Stimulated activated memory B cell treated with anti-CD40 and anti-IgM and Interleukin-4, amounts not matched to agents 10 μg/mL and 1 μg/mL and 100 μg/mL, for 72 hours (primary cell): ENCODE results near the gene SERGEF.
"Not testable (repeated sequence)": the region's sequence is repeated elsewhere in the genome, so short reads cannot be mapped to it uniquely, and the experiment has no call there.

Experiments
- ATAC-seq: fragments of 150-1000 bp; cut with Tn5 transposase; 2 replicates; pipeline ENCODE4 v1.10.0; 2021
- H3K27ac Mint-ChIP-seq: one replicate; pipeline ENCODE4 v1.8.0; 2022; ENCODE audit warnings: mild to moderate bottlenecking, mixed read lengths
- H3K27me3 Mint-ChIP-seq: one replicate; pipeline ENCODE4 v1.8.0; 2022; ENCODE audit warnings: mixed read lengths
- H3K36me3 Mint-ChIP-seq: one replicate; pipeline ENCODE4 v1.8.0; 2022; ENCODE audit warnings: mixed read lengths
- H3K4me1 Mint-ChIP-seq: one replicate; pipeline ENCODE4 v1.8.0; 2022; ENCODE audit warnings: mixed read lengths
- H3K4me3 Mint-ChIP-seq: one replicate; pipeline ENCODE4 v1.8.0; 2022; ENCODE audit warnings: mild to moderate bottlenecking, moderate library complexity, mixed read lengths
- H3K9me3 Mint-ChIP-seq: one replicate; pipeline ENCODE4 v1.8.0; 2022; ENCODE audit warnings: mixed read lengths

SERGEF gene

DNA sequence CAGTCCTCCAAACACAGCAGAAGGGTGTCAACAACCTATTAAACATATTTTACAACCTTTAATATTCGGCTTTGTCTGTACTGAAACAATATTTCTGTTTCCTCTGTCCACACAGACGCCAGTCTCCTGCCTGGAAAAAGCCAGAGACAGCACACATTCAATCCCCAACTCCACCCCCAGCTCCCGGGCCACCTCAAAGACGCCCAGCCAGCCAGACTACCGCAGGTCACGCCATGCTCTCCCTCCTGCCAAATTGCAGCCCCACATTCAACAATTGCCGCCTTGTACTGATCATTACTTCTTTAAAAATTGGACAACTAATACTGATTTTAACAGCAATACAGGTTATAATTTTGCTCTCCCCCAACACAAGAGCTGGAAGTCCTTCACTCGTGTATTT lies 1.2 kb downstream of the SERGEF start:
- peaks cover 41% of the 10 kb centered on the region for H3K4me1 Mint-ChIP-seq
- ATAC-seq, result no peak
- peaks cover 2% of the 10 kb centered on the region for H3K36me3 Mint-ChIP-seq
- H3K27ac Mint-ChIP-seq, result peak overlapping the region; percentile 90
- H3K27me3 Mint-ChIP-seq, result no peaks in the 10 kb centered on the region
- H3K9me3 Mint-ChIP-seq, result no peaks in the 10 kb centered on the region
- H3K4me3 Mint-ChIP-seq, result peak overlapping the region; percentile 99

DNA sequence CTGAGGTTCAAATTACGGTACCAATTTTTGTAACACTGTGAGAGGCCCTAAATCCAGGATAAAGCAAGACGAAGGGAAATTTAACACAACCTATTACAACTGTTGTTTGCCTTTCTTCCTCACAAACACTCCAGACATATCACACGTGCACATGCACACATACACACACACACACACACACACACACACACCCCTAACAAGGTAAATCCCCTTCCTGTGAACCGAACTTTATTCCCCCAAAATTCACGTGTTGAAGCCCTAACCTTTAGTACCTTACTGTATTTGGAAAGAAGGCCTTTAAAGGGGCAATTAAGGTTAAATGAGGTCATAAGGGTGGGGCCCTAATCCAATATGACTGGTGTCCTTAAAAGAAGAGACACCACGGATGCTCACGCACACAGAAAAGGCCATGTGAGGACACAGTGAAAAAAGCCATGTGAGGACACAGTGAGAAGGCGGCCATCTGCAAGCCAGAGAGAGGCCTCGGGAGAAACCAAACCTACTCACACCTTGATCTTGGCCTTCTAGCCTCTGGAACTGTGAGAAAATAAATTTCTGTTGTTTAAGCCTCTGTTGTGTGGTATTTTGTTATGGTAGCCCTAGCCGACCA lies 1.8 kb downstream of the SERGEF start:
- peaks cover 41% of the 10 kb centered on the region for H3K4me1 Mint-ChIP-seq
- H3K36me3 Mint-ChIP-seq, result peaks cover 8% of the 10 kb centered on the region
- H3K27ac Mint-ChIP-seq, result peak overlapping the region; percentile 90
- H3K27me3 Mint-ChIP-seq, result no peaks in the 10 kb centered on the region
- H3K4me3 Mint-ChIP-seq, result no peak overlapping the region
- no peak for ATAC-seq
- H3K9me3 Mint-ChIP-seq, result no peaks in the 10 kb centered on the region

DNA sequence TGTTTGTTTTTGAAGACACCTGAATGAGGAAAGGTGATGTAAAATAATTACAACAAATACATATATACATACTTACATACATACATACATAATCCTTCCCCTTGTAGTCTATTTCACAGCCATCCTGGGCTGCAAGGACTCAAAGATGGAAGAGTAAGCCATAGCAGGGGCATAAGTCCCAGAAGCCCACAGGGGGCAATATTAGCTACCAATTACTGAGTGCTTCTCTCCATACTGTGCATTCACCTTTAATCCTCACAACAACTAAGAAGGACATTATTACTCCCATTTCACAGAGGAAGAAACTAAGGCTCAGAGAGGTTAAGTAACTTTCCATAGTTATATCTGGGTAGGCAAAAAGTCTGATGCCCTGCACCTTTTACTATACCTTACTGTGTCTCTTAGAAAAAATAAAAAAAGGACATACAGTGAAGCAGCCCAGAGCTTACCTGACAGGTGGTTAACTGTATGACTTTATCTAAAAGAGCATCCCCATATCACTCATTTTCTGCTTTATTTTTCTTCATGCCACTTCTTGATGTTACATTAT lies 2.7 kb downstream of the SERGEF start:
- ATAC-seq, result no peak
- H3K36me3 Mint-ChIP-seq, result peaks cover 17% of the 10 kb centered on the region
- H3K4me3 Mint-ChIP-seq, result no peak overlapping the region
- no peak overlapping the region for H3K27ac Mint-ChIP-seq
- H3K4me1 Mint-ChIP-seq, result peaks cover 40% of the 10 kb centered on the region
- no peaks in the 10 kb centered on the region for H3K27me3 Mint-ChIP-seq
- no peaks in the 10 kb centered on the region for H3K9me3 Mint-ChIP-seq

DNA sequence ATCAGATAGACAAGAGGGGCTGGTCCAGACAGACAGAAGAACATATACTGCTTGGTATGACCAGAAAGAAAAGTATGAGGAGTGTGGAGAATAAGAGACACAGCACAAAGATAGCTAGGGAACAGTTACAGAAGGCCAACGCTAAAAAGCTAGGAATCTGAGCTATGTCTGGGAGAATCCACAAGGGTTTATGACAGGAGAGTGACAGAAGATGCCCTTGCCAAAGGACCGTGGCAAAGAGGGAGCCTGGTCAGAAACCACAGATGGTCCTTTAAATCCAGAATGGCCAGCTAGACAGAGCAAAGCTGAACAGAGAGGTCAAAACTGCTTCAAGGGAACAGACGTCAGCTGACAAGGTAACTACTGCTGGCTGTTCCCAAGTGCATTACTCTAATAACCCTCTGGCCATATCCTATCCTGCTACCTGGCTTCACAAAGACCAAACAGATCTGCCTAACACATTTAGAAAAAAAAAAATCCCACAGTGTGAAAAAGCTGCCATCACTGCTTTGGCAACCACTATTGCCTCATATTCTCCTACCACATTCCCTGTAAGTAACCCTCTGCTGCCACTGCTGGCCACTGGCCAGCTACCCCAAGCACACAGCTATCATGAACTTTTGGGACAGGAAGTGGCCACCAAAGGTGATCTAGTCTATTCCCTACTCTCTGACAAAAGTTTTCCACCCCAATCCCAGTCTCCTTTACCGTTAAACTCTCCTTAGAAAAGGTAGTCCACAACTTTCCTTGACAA lies 7.3 kb downstream of the SERGEF start:
- no peak overlapping the region for H3K4me3 Mint-ChIP-seq
- peaks cover 4% of the 10 kb centered on the region for H3K4me1 Mint-ChIP-seq
- H3K27me3 Mint-ChIP-seq, result no peaks in the 10 kb centered on the region
- no peak for ATAC-seq
- H3K36me3 Mint-ChIP-seq, result peaks cover 47% of the 10 kb centered on the region
- peak overlapping the region; percentile 33 for H3K27ac Mint-ChIP-seq
- H3K9me3 Mint-ChIP-seq, result no peaks in the 10 kb centered on the region

DNA sequence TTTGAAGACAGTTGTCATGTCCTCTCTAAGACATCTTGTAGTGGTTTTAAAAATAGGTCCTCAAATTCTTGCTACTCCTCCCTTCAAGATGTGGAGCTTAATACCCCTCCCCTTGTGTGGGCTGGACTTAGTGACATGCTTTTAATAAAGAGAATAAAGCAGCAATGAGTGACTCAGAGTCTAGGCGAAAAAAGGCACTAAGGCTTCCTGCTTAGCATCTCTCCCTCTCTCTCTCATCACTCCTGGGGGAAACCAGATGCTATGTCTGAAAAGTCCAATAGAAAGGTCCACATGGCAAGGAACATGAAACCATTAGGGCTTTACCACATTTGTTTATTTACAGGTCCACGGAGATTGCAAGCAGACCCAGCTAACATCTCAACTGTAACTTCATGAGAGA lies 11.7 kb downstream of the SERGEF start:
- H3K27me3 Mint-ChIP-seq, result no peaks in the 10 kb centered on the region
- H3K9me3 Mint-ChIP-seq, result no peaks in the 10 kb centered on the region
- no peak overlapping the region for H3K4me3 Mint-ChIP-seq
- ATAC-seq, result no peak
- no peaks in the 10 kb centered on the region for H3K4me1 Mint-ChIP-seq
- H3K36me3 Mint-ChIP-seq, result peaks cover 71% of the 10 kb centered on the region
- no peak overlapping the region for H3K27ac Mint-ChIP-seq

DNA sequence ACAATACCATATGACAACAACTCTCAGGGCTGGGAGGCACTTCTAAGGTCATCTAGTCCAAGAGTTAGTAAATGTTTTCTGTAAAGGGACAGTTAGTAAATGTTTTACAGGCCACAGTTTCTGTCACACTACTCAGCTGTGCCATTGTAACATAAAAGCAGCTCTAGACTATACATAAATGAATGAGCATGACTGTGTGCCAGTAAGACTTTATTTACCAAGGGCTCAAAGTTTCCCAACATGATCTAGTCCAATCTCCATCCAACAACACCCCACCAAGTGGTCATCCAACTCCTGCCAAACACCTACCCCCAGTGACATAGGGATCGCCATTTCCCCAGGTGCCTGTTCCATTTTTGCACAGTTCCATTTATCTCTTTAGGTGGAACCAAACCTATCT lies 12.1 kb downstream of the SERGEF start:
- Mint-ChIP-seq H3K27ac (no peak overlapping the region), H3K36me3 (peaks cover 71% of the 10 kb centered on the region), H3K9me3 (no peaks in the 10 kb centered on the region)

DNA sequence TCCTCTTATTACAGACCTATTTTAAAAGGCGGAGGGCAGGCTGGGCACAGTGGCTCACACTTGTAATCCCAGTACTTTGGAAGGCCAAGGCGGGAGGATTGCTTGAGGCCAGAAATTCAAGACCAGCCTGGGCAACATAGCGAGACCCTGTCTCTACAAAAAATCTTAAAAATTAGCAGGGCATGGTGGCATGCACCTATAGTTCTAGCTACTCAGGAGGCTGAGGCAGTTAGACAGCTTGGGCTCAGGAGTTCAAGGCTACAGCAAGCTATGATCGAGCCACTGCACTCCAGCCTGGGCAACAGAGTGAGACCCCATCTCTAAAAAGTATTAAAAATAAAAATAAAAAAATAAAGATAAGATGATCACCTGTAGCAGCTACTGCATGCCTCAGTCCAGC lies 12.7 kb downstream of the SERGEF start:
- not testable (repeated sequence) for H3K27ac Mint-ChIP-seq, H3K9me3 Mint-ChIP-seq

More for the DNA sequence above, 12.1 kb downstream of the SERGEF start:
- Mint-ChIP-seq H3K4me3 (no peak overlapping the region), H3K27me3 (no peaks in the 10 kb centered on the region), H3K4me1 (no peaks in the 10 kb centered on the region)
- ATAC-seq, result no peak

DNA sequence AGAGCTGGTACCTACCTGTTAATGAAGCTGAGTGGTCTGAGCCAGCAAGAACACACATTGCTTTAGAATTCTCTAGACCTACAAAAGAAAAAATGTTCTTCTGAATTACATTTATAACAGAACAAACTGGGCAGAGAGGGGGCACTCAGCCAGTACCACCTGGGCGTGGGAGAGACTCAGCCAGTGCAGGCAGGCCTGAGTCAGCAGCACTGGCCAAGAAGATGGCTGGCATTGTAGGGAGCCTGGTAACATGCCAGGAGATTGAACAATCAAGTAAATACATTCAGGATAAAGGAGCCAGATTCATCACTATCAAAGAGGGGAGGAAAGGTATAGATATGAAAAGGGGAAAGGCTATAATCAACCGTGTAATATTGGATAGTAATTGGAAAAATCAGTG lies 19.9 kb downstream of the SERGEF start:
- no peak overlapping the region for H3K27ac Mint-ChIP-seq
- ATAC-seq, result no peak
- H3K4me3 Mint-ChIP-seq, result no peak overlapping the region
- no peaks in the 10 kb centered on the region for H3K9me3 Mint-ChIP-seq
- H3K36me3 Mint-ChIP-seq, result peaks cover 41% of the 10 kb centered on the region
- H3K27me3 Mint-ChIP-seq, result no peaks in the 10 kb centered on the region
- H3K4me1 Mint-ChIP-seq, result peaks cover 6% of the 10 kb centered on the region

More for the DNA sequence above, 12.7 kb downstream of the SERGEF start:
- H3K36me3 Mint-ChIP-seq, result peaks cover 71% of the 10 kb centered on the region
- H3K4me1 Mint-ChIP-seq, H3K27me3 Mint-ChIP-seq, H3K4me3 Mint-ChIP-seq, ATAC-seq: not testable (repeated sequence)

DNA sequence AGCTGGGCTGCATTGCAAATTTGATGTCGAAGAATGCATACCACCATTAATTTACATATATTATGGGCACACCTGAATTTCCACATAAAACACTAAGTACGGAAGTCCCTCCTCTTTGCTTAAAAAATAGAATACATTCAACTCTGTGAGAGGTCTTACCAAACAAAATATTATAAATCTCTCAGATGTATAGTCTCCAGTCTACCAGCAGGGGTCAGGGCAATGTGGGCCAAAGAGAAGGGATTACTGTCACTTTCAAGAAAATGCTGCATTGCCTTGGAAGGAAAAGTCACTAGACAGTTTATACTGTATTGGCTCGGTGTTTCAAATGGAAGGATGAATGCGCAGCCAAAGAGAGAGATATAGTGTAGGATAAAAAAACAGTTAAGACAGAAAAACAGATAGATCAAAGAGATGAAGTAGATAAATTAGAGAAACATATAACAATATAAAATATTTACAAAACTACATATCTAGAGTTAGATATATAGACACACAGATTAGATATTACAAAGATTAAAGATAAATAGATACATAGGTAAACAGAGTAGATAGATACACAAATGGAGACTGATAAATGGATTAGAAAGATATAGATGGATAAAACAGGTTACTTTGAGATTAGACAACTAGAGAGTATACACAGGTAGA lies 20.9 kb downstream of the SERGEF start:
- no peaks in the 10 kb centered on the region for H3K27me3 Mint-ChIP-seq
- H3K9me3 Mint-ChIP-seq, result no peaks in the 10 kb centered on the region
- ATAC-seq, result peak; percentile 39
- H3K27ac Mint-ChIP-seq, result no peak overlapping the region
- H3K4me1 Mint-ChIP-seq, result peaks cover 6% of the 10 kb centered on the region
- H3K36me3 Mint-ChIP-seq, result peaks cover 43% of the 10 kb centered on the region
- H3K4me3 Mint-ChIP-seq, result no peak overlapping the region

DNA sequence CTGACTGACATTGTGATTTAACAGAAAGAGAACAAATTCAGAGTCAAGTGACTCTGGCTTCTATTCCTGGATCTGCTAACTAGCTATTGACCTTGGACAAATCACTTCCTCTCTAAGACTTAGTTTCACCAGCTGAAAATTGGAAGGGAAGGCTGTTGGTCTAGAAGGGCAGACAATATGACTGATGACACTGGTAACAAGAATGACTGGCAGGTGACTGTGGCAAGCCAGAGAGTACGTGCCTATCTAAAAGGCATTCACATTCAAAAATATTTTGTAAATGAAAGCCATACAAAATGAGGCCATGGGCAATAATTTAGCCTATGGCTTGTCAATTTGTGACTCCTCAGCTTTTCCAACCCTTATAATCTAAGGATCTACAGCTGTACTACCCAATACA lies 23.5 kb downstream of the SERGEF start:
- no peaks in the 10 kb centered on the region for H3K9me3 Mint-ChIP-seq
- H3K4me1 Mint-ChIP-seq, result peaks cover 6% of the 10 kb centered on the region
- H3K36me3 Mint-ChIP-seq, result peaks cover 26% of the 10 kb centered on the region
- H3K27me3 Mint-ChIP-seq, result no peaks in the 10 kb centered on the region
- ATAC-seq, result no peak
- H3K27ac Mint-ChIP-seq, result no peak overlapping the region
- no peak overlapping the region for H3K4me3 Mint-ChIP-seq

DNA sequence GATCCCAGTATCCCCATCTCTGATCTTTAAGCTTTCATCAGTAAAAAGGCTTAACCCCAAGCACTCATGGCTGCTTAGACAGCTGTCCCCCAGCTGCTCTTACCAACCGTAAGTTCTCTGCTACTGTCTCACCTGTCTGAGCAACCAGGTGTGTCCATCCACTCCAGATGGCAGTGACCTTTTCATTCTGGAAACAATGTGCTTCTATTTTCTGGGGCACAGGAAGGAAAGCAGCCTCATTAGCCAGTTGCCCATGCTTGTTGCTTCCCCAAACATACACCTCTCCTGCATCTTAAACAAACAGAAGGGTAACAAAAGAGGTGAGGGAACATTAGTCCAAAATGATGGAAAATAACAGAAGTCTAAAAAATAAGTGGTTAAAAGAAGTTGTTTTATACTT lies 24.4 kb downstream of the SERGEF start:
- no peak overlapping the region for H3K27ac Mint-ChIP-seq
- H3K4me1 Mint-ChIP-seq, result peaks cover 6% of the 10 kb centered on the region
- H3K9me3 Mint-ChIP-seq, result no peaks in the 10 kb centered on the region
- ATAC-seq, result no peak
- peaks cover 35% of the 10 kb centered on the region for H3K36me3 Mint-ChIP-seq
- no peak overlapping the region for H3K4me3 Mint-ChIP-seq
- H3K27me3 Mint-ChIP-seq, result no peaks in the 10 kb centered on the region

DNA sequence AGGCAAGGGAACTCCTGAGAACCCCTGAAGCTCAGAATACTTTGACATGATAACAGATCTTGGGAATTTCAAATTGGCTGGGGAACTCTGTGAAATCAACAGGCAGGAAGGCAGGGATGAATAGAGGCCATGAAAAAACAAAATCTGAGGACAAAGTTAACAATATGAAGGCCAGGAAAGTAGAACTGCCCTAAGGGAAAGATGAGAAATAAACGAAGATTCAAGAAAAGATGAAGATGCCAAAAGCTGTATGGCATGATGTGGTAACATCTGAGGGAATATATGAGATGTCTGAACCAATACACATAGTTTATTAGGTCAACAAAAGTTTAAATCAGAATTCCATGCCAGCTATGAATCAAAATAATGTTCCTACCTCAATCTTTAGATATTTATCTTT lies 25.0 kb downstream of the SERGEF start:
- H3K27me3 Mint-ChIP-seq, result no peaks in the 10 kb centered on the region
- H3K36me3 Mint-ChIP-seq, result peaks cover 41% of the 10 kb centered on the region
- H3K27ac Mint-ChIP-seq, result no peak overlapping the region
- no peak for ATAC-seq
- H3K9me3 Mint-ChIP-seq, result no peaks in the 10 kb centered on the region
- no peak overlapping the region for H3K4me3 Mint-ChIP-seq
- peaks cover 6% of the 10 kb centered on the region for H3K4me1 Mint-ChIP-seq

DNA sequence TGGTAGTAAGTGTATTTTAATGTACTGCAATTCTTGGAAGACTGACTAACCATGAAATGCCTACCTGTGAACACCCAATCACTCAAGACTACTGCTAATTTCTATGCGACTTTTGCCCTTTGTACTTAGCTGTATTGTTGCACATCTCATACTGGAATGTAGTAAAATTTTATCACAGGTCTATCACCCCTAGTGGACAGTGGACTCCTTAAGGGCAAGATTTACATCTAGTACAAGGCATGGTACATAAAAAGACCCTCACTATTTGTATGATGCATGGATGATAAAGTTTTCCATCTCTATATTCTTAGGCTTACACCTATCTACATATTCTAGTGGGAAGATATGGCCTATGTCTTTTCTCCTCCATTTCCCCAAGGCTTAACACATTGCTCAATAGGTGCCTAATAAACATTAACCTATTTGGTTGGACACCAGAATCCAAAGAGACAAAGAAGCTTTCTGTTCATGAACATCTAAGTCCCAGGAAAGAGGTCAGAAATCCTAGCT lies 26.1 kb downstream of the SERGEF start:
- no peak overlapping the region for H3K27ac Mint-ChIP-seq
- H3K36me3 Mint-ChIP-seq, result peaks cover 38% of the 10 kb centered on the region
- no peaks in the 10 kb centered on the region for H3K9me3 Mint-ChIP-seq
- no peak overlapping the region for H3K4me3 Mint-ChIP-seq
- no peak for ATAC-seq
- no peaks in the 10 kb centered on the region for H3K27me3 Mint-ChIP-seq
- peaks cover 2% of the 10 kb centered on the region for H3K4me1 Mint-ChIP-seq

DNA sequence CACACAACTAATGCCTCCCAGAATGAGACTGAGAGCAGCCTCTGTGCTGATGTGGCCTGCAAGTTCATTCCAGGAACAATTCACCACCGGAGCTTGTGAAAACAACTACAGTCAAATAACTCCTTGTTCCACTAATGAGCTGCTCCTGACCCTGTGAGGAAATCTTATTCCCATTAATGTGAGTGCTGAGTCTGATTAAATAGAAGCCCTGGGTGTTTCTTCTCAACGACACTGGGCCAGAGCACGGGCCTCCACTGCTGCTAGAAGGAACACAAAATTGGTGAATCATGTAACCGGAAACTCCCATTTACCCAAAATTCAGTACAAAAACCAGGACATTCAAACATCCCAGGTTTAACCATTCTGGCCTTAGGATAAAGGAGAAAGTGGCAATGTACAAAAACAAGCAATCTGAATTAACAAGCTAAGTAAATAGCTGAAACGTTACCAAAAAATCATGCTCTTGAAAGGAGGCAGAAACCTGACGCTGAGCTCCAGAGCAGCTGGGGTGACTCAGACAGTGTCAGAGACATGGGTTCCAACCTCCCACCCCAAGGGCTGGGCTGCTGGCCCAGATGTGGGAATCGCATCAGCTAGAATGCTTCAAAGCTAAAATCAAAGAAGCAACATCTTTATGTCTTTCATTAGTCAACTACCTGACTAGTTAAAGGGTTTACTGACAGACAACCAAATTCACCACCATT lies 26.7 kb downstream of the SERGEF start:
- no peaks in the 10 kb centered on the region for H3K9me3 Mint-ChIP-seq

DNA sequence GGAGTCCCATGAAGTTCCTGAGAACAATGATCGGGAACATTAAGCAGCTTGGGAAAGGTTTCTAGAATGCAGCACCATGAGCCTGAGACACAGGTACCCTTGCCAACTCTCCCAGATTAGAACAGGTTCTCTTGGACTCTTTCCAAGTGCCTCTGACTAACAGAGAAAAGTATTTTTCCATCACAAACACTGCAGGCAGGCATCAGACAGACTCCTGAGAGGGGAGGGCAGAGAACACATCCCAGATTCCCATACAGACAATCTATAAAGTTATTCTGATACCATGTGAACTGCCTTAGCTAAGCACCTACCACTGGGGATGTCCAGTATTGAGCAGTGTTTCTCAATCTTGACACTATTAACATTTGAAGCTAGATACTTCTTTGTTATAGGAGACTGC lies 27.3 kb downstream of the SERGEF start:
- H3K27me3 Mint-ChIP-seq, result no peaks in the 10 kb centered on the region
- H3K4me3 Mint-ChIP-seq, result no peak overlapping the region
- no peaks in the 10 kb centered on the region for H3K4me1 Mint-ChIP-seq
- no peaks in the 10 kb centered on the region for H3K9me3 Mint-ChIP-seq
- H3K36me3 Mint-ChIP-seq, result peaks cover 36% of the 10 kb centered on the region
- ATAC-seq, result no peak
- no peak overlapping the region for H3K27ac Mint-ChIP-seq

More for the DNA sequence above, 26.7 kb downstream of the SERGEF start:
- no peaks in the 10 kb centered on the region for H3K27me3 Mint-ChIP-seq
- H3K36me3 Mint-ChIP-seq, result peaks cover 36% of the 10 kb centered on the region
- H3K4me3 Mint-ChIP-seq, result no peak overlapping the region
- no peak for ATAC-seq
- no peaks in the 10 kb centered on the region for H3K4me1 Mint-ChIP-seq
- no peak overlapping the region for H3K27ac Mint-ChIP-seq
